Lung (tissue), 12 donors: Measurements from ENCODE around the gene EHBP1. TPM values are rescaled to one million over a fixed set of nuclear protein-coding genes. Genes with fewer than 3 reads are reported as not detected.

Source experiments
- ATAC-seq: fragments of 200-7000 bp; cut with Tn5 transposase; one replicate; pipeline ENCODE4 v1.9.1; 2020; ENCODE audit warnings: moderate number of reproducible peaks; ENCODE audit not compliant: insufficient read depth, low FRiP score
- DNase-seq, 3 donors: peaks; one replicate each; pipeline ENCODE4 v3.0.0-alpha.2; 2013 to 2017
- H3K27ac ChIP-seq, 2 donors: one replicate each; pipeline ENCODE4 v1.5.1; 2013; ENCODE audit warnings: mild to moderate bottlenecking in 2 of 2, moderate library complexity in 2 of 2, control low read depth in 1 of 2, inconsistent platforms in 1 of 2, low read depth in 1 of 2, low read length in 1 of 2
- H3K27me3 ChIP-seq, 3 donors: one replicate each; pipeline ENCODE4 v1.5.1; 2013; ENCODE audit warnings: low read length in 2 of 3; ENCODE audit not compliant: control insufficient read depth in 3 of 3, insufficient read depth in 3 of 3
- H3K36me3 ChIP-seq, 4 donors: one replicate each; pipeline ENCODE4 v1.5.1; 2013; ENCODE audit warnings: low read length in 4 of 4, mild to moderate bottlenecking in 1 of 4, moderate library complexity in 1 of 4; ENCODE audit not compliant: control insufficient read depth in 4 of 4, insufficient read depth in 4 of 4
- H3K4me1 ChIP-seq, 5 donors: one replicate each; pipeline ENCODE4 v1.5.1; 2013; ENCODE audit warnings: low read length in 5 of 5, mild to moderate bottlenecking in 2 of 5, moderate library complexity in 1 of 5; ENCODE audit not compliant: control insufficient read depth in 5 of 5, insufficient read depth in 5 of 5
- H3K4me3 ChIP-seq: one replicate; pipeline ENCODE4 v1.5.1; 2013; ENCODE audit warnings: mild to moderate bottlenecking, control low read depth, moderate library complexity
- H3K9ac ChIP-seq, 2 donors: one replicate each; pipeline ENCODE4 v1.5.1; 2013; ENCODE audit warnings: low read length in 2 of 2, control low read depth in 1 of 2; ENCODE audit not compliant: insufficient read depth in 1 of 2
- H3K9me3 ChIP-seq, 4 donors: one replicate each; pipeline ENCODE4 v1.5.1; 2013; ENCODE audit warnings: low read length in 3 of 4, mild to moderate bottlenecking in 1 of 4, moderate library complexity in 1 of 4; ENCODE audit not compliant: control insufficient read depth in 4 of 4, insufficient read depth in 3 of 4
- WGBS, 2 donors: extraction: QIAGEN DNeasy Blood & Tissue Kit; methylation state at CpG; one replicate each; pipeline ENCODE4 v1.1.7; 2013; 5-methylcytosine and 5-hydroxymethylcytosine counted together
- polyA plus RNA-seq, 2 donors: library from polyadenylated mRNA; stranded (reverse); fragments of 200-250 nt; gene quantifications; one replicate each; pipeline ENCODE4 v1.2.1, GENCODE V29; 2013
- total RNA-seq, 2 donors: library from RNA; depleted of rRNA in 1 of 2; stranded (reverse); fragments of >200 nt in 1 of 2; gene quantifications; one replicate each; pipeline ENCODE4 v1.2.1, GENCODE V29; 2014 to 2021
- TF ChIP-seq, protein P1 (sequence below): IDR thresholded peaks from 2 replicates; pipeline ENCODE4 v1.5.1; 2012; ENCODE audit warnings: mild to moderate bottlenecking; ENCODE audit errors: control extremely low read depth, extremely low read depth
- donor health status: control.
- donor health status: control.
- donor health status: Bipolar disorder and iron deficiency.
- donor health status: healthy.
- donor health status: DM: yes; HTN: yes; CAD: no.

Gene EHBP1
- total and polyA plus RNA-seq, 4 donors: 7.9 to 83.2 (median 22.7) TPM

DNA sequence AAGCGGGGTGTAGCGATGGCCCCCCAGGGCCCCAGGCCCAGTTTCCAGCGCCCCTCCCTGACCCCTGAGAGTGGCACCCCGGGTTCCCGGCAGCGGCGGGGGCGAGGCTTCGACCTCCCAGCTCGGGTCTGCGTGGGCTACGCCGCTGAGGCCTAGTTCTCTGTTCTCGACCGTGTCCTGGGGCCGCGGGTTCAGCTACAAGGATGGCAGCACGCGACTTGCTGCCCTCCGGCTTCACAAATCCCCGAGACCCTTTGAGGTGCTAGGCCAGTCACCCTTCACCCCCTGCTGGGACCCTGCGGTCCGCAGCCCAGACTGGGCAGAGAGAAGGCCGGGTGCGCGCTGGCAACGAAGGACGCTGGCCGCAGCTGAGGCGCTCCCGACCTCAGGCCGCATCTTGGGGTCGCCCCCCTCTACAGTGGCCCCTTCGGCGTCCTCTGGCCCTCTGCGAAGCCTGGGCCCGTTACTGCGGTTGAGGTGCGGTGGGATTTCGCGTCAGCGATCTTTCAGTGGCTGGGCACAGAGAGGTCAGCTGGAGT is 346.4 kb downstream of the EHBP1 start:
- H3K4me3 ChIP-seq: no peak overlapping the region
- H3K9me3 ChIP-seq: peaks cover 0 to 46% (median 0%) of the 10 kb centered on the region in 4 donors
- H3K36me3 ChIP-seq: no peaks in the 10 kb centered on the region
- H3K27me3 ChIP-seq: peaks cover 33 to 92% (median 84%) of the 10 kb centered on the region in 3 donors
- TF ChIP-seq, protein P1, sequence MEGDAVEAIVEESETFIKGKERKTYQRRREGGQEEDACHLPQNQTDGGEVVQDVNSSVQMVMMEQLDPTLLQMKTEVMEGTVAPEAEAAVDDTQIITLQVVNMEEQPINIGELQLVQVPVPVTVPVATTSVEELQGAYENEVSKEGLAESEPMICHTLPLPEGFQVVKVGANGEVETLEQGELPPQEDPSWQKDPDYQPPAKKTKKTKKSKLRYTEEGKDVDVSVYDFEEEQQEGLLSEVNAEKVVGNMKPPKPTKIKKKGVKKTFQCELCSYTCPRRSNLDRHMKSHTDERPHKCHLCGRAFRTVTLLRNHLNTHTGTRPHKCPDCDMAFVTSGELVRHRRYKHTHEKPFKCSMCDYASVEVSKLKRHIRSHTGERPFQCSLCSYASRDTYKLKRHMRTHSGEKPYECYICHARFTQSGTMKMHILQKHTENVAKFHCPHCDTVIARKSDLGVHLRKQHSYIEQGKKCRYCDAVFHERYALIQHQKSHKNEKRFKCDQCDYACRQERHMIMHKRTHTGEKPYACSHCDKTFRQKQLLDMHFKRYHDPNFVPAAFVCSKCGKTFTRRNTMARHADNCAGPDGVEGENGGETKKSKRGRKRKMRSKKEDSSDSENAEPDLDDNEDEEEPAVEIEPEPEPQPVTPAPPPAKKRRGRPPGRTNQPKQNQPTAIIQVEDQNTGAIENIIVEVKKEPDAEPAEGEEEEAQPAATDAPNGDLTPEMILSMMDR: no peak
- no peak overlapping the region for H3K9ac ChIP-seq
- ATAC-seq (no peak), DNase-seq (no peak)
- H3K4me1 ChIP-seq: peaks cover 5 to 57% (median 16%) of the 10 kb centered on the region in 5 donors
- 16 to 36% methylated on average over 39 to 42 of the region's 42 CpGs for WGBS, 2 donors
- no peak overlapping the region for H3K27ac ChIP-seq

DNA sequence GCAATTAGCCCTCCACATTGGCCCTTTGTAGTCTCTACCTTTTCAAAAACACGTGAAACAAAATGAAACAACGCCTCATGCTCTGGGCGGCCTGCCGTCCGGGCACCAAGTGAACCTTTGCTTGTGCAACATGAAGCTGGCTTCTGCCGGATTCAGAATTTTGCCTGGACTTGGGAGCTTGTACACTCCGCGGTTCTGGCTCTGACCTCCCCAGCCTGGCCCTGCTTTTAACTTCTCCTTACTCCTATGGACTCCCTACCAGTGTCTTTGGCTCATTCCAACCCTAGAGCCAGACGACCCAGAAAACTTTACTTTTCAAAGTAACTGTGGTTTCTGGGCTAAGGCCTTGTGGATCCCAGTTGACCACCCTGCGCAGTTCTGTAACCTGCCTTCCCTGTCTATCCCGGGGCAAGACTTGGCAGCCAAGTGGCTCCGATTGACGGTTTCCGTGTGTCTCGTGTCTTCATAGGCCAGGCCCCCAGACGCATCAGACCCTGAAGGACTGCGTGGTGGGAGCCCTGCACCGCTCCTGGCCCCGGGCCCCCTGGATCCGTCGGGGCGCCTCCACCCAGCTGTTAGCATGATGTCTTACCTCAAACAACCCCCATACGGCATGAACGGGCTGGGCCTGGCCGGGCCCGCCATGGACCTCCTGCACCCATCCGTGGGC is 347.0 kb downstream of the EHBP1 start:
- H3K27me3 ChIP-seq: peaks cover 32 to 90% (median 86%) of the 10 kb centered on the region in 3 donors
- H3K9ac ChIP-seq: no peak overlapping the region
- TF ChIP-seq, protein P1: no peak
- H3K36me3 ChIP-seq: no peaks in the 10 kb centered on the region
- no peak overlapping the region for H3K4me3 ChIP-seq
- H3K9me3 ChIP-seq: peaks cover 0 to 47% (median 0%) of the 10 kb centered on the region in 4 donors
- no peak overlapping the region for H3K27ac ChIP-seq
- 24 to 39% methylated on average over 27 of the region's 27 CpGs for WGBS, 2 donors
- ATAC-seq (no peak), DNase-seq (peak in 1 of 3 donors; percentile 20)
- peaks cover 5 to 53% (median 16%) of the 10 kb centered on the region in 5 donors for H3K4me1 ChIP-seq

DNA sequence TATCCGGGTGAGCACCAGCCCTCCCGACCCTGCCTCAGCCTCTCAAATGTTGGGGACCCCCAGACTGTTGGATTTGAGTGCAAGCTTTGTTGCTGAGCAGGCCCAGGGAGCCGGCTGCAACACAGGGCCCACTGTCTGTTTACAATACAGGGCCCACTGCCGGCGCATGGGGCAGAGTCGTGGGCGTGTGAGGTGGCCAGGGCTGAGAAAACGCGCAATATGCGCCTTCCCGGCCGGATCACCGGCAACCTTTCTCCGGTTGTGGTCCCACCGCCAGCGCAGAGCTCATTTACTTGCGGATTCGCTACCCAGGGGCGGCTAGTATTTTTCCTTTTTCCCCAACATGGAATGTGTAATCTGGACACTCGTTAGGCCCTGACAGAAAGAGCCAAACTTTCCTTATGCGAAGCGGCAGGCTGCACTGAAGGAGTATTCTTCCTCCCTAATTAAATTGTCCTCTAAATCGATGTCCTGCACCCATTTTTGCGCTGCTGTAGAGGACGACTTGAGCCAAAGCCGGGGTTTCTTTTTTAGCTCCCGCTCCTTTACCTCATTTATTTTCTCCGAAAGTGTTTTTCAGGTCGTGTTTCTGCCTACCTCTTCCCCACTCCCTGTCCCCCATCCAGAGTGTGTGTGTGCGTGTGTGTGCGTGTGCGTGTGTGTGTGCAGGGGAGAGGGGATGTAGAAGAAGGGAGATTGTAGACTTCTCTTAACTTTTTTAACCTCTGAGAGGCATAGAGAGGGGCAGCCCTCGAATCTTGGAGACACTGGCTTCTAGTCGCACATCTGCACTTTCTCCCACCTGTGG is 347.8 kb downstream of the EHBP1 start:
- Histone ChIP-seq H3K9me3 (peaks cover 0 to 44% (median 0%) of the 10 kb centered on the region in 4 donors), H3K9ac (no peak overlapping the region), H3K4me3 (no peak overlapping the region), H3K4me1 (peaks cover 5 to 55% (median 16%) of the 10 kb centered on the region in 5 donors), H3K36me3 (no peaks in the 10 kb centered on the region), H3K27ac (no peak overlapping the region), H3K27me3 (peaks cover 31 to 90% (median 87%) of the 10 kb centered on the region in 3 donors)
- ATAC-seq (no peak), DNase-seq (peak in 1 of 3 donors; percentile 12)
- 17 to 27% methylated on average over 34 of the region's 34 CpGs for WGBS, 2 donors
- TF ChIP-seq, protein P1: no peak
